Neural progenitor cell (in vitro differentiated cells): Measurements from ENCODE around the gene CPD.

ENCODE experiments used
- EZH2 ChIP-seq: fragments of 200-600 bp; sonication (generic); IDR thresholded peaks from 2 replicates; pipeline ENCODE4 v1.6.1; 2017; ENCODE audit warnings: antibody characterized with exemption, mild to moderate bottlenecking, moderate library complexity
- EZH2phosphoT487 ChIP-seq: fragments of 200-600 bp; sonication (generic); IDR thresholded peaks from 2 replicates; pipeline ENCODE4 v1.6.1; 2017; ENCODE audit warnings: antibody characterized with exemption
- TF ChIP-seq, protein P1 (sequence below): fragments of 200-600 bp; sonication (generic); IDR thresholded peaks from 2 replicates; pipeline ENCODE4 v1.5.1; 2017; ENCODE audit warnings: antibody characterized with exemption, mild to moderate bottlenecking

DNA sequence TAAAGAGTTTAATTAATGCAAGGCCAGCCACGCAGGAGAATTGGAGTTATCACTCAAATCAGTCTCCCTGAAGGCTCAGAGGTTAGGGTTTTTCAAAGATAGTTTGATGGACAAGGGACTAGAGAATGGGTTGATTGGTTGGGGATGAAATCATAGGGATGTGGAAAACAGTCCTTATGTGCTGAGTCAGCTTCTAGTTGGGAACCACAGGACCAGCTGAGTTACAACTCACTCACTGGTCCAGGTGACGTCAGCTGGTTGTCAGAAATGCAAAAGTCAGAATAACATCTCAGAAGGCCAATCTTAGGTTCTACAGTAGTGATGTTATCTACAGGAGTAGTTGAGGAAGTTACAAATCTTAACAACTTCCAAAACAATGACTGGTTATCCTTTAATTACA, 47.6 kb downstream of the CPD start:
- TF ChIP-seq EZH2phosphoT487 (no peak), EZH2 (no peak)
- TF ChIP-seq, protein P1, sequence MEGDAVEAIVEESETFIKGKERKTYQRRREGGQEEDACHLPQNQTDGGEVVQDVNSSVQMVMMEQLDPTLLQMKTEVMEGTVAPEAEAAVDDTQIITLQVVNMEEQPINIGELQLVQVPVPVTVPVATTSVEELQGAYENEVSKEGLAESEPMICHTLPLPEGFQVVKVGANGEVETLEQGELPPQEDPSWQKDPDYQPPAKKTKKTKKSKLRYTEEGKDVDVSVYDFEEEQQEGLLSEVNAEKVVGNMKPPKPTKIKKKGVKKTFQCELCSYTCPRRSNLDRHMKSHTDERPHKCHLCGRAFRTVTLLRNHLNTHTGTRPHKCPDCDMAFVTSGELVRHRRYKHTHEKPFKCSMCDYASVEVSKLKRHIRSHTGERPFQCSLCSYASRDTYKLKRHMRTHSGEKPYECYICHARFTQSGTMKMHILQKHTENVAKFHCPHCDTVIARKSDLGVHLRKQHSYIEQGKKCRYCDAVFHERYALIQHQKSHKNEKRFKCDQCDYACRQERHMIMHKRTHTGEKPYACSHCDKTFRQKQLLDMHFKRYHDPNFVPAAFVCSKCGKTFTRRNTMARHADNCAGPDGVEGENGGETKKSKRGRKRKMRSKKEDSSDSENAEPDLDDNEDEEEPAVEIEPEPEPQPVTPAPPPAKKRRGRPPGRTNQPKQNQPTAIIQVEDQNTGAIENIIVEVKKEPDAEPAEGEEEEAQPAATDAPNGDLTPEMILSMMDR, result no peak
